Prostate gland (tissue), 2 donors: ENCODE measurements around the gene LDLRAD4. TPM values are rescaled to one million over a fixed set of nuclear protein-coding genes. Genes with fewer than 3 reads are reported as not detected.

ENCODE experiments used
- DNase-seq: peaks from one replicate; pipeline ENCODE4 v3.0.0-alpha.2; 2019; ENCODE audit warnings: low spot score
- H3K27ac ChIP-seq, 2 donors: fragments of 200-600 bp; sonication (generic); 2 replicates each; pipeline ENCODE4 v1.5.1; 2017 to 2019
- H3K27me3 ChIP-seq: fragments of 200-600 bp; sonication (generic); replicated peaks from 2 replicates; pipeline ENCODE4 v1.5.1; 2019; ENCODE audit not compliant: insufficient read depth
- H3K36me3 ChIP-seq, 2 donors: fragments of 200-600 bp; sonication (generic); 1 replicate in 1 of 2; 2 replicates in 1 of 2; pipeline versions ENCODE4 v1.5.1 to v1.8.1; 2017 to 2019
- H3K4me1 ChIP-seq: fragments of 200-600 bp; sonication (generic); replicated peaks from 2 replicates; pipeline ENCODE4 v1.5.1; 2019
- H3K4me3 ChIP-seq, 2 donors: fragments of 200-600 bp; sonication (generic); 2 replicates each; pipeline ENCODE4 v1.5.1; 2017 to 2019
- H3K9me3 ChIP-seq: fragments of 200-600 bp; sonication (generic); 2 replicates; pipeline ENCODE4 v1.5.1; 2017
- POLR2A ChIP-seq: fragments of 450-650 bp; IDR thresholded peaks from one replicate; pipeline ENCODE4 v1.6.1; 2016; ENCODE audit warnings: antibody characterized with exemption, mild to moderate bottlenecking
- POLR2AphosphoS5 ChIP-seq: sonication (generic); formaldehyde crosslinking; IDR thresholded peaks from one replicate; pipeline ENCODE4 v1.6.1; 2017; ENCODE audit warnings: antibody characterized with exemption
- WGBS: methylation state at CpG from one replicate; pipeline ENCODE4 v1.1.5; 2018; 5-methylcytosine and 5-hydroxymethylcytosine counted together
- intact Hi-C: fragments of 100-400 bp; cut with DNase I; formaldehyde crosslinking; loops from one replicate; pipeline ENCODE4 v1.14.2; 2022
- total RNA-seq, 2 donors: library from RNA; depleted of rRNA; stranded (reverse); fragments of >200 nt; gene quantifications; one replicate each; pipeline ENCODE4 v1.1.0, GENCODE V29; 2016
- TF ChIP-seq, protein P1 (sequence below), 4 experiments: fragments of 200-600 bp in 2 of 4; fragments of 450-650 bp in 2 of 4; sonication (generic) in 2 of 4; IDR thresholded peaks; 1 replicate in 3 of 4; 2 replicates in 1 of 4; pipeline ENCODE4 v1.5.1; 2016 to 2019; ENCODE audit warnings: antibody characterized with exemption in 4 of 4, mild to moderate bottlenecking in 2 of 4, moderate library complexity in 2 of 4

Gene LDLRAD4
- total RNA-seq, 2 donors from 2014 or later = 59.9 to 107 TPM

DNA sequence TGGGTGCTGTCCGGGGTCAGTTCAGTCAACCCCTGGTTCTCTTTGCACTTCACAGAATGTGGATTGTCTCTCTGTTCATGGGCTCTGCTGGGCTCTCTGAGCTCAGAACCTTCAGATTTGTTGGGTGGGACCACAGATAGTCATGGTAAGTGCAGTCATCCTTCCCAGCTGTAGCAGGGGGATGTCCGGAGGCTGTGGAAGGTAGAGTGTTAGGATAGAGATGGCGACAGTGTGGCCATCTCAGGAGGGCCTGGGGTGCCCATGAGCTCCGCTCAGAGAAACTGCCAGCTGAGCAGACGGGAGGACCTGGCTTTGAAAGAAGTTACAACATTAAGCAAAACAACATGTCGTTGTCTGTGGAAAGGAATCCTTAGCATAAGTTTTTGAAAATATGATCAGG lies 358.0 kb downstream of the LDLRAD4 start:
- Histone ChIP-seq H3K27ac (no peak overlapping the region), H3K4me3 (no peak overlapping the region), H3K4me1 (no peaks in the 10 kb centered on the region), H3K9me3 (no peaks in the 10 kb centered on the region), H3K36me3 (no peaks in the 10 kb centered on the region), H3K27me3 (no peaks in the 10 kb centered on the region)
- intact Hi-C loops = no loop called here
- WGBS = 93% methylated on average over 6 of the region's 6 CpGs
- no peak for TF ChIP-seq POLR2A
- TF ChIP-seq POLR2AphosphoS5 = no peak
- TF ChIP-seq, protein P1, sequence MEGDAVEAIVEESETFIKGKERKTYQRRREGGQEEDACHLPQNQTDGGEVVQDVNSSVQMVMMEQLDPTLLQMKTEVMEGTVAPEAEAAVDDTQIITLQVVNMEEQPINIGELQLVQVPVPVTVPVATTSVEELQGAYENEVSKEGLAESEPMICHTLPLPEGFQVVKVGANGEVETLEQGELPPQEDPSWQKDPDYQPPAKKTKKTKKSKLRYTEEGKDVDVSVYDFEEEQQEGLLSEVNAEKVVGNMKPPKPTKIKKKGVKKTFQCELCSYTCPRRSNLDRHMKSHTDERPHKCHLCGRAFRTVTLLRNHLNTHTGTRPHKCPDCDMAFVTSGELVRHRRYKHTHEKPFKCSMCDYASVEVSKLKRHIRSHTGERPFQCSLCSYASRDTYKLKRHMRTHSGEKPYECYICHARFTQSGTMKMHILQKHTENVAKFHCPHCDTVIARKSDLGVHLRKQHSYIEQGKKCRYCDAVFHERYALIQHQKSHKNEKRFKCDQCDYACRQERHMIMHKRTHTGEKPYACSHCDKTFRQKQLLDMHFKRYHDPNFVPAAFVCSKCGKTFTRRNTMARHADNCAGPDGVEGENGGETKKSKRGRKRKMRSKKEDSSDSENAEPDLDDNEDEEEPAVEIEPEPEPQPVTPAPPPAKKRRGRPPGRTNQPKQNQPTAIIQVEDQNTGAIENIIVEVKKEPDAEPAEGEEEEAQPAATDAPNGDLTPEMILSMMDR (IDR thresholded peaks at IDR 0.05) = no peak
- no peak for DNase-seq

DNA sequence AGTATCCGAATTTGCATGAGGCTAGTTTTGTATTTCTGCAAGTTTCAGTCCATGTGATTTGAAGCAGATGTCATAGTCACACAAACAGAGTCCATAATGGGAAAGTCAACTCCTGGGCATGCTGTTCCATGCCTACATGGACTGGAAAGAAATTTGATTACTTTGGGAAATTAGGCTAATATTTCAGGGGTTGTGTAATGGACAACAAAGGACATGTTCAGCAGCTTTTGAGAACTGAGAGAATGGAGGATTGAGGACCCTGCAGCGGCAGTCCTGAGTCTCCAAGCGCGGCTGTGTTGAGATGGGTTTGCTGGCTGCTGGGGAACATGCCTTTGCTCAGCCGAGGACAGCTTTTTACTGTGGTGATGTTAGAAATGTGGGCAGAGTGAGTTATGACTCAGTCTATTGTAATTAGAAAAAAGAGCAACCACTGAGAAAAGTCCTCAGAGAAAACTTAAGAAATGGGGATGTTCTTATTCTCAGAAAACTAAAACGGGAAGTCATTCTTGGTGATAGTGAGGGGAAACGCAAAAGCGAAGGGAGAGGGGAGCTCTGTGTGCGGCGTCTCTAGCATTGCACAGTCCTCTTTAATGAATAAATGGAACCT lies 358.6 kb downstream of the LDLRAD4 start:
- no peaks in the 10 kb centered on the region for H3K27me3 ChIP-seq
- 72% methylated on average over 10 of the region's 10 CpGs for WGBS
- intact Hi-C loops = no loop called here

DNA sequence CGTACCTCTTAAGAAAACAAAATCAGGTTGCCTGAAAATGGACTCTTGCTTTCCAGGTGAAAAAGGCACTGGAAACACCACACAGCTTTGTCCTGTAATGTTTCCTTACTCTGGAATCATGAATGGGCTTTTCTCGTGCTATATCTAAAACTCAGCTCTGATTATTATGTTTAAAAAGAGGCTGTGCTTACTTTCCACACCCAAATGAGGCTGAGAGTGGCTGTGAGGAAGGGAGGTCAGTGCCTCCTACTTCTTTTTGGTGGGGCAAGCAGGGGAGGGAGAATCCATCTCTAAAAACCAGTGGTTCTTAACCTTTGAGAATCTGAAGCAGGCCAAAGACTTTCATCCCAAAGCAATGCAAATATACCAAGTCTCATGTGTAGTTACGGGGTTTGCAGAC lies 359.2 kb downstream of the LDLRAD4 start:
- Histone ChIP-seq H3K4me1 (no peaks in the 10 kb centered on the region), H3K9me3 (no peaks in the 10 kb centered on the region), H3K36me3 (no peaks in the 10 kb centered on the region), H3K27me3 (no peaks in the 10 kb centered on the region), H3K4me3 (no peak overlapping the region), H3K27ac (no peak overlapping the region)
- 95% methylated on average over 3 of the region's 3 CpGs for WGBS
- DNase-seq = no peak
- intact Hi-C loops = no loop called here
- TF ChIP-seq POLR2A (no peak), POLR2AphosphoS5 (no peak)
- TF ChIP-seq, protein P1 (IDR thresholded peaks at IDR 0.05) = no peak

More for the DNA sequence above, 358.6 kb downstream of the LDLRAD4 start:
- TF ChIP-seq POLR2A (no peak), POLR2AphosphoS5 (no peak)
- TF ChIP-seq, protein P1 (IDR thresholded peaks at IDR 0.05) = no peak
- no peak for DNase-seq
- Histone ChIP-seq H3K4me1 (no peaks in the 10 kb centered on the region), H3K36me3 (no peaks in the 10 kb centered on the region), H3K27ac (no peak overlapping the region), H3K9me3 (no peaks in the 10 kb centered on the region), H3K4me3 (no peak overlapping the region)

DNA sequence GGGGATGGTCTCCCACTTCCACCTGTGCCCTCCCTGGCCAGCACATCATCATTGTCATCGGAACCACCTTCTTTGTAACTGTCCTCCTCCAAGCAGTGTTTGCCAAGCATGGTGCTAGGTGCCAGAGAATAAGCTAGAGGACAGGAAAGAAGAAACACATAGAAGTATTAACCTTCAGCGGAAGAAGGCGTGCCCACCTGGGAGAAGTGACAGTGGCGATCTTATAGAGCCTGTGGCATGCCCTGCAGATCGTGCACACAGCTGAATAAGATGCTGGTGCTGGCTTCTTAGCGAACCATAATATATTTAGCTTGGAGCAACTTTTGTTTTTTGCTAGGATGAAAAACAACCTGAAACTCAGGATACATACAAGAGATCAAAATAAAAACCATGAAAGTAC lies 359.8 kb downstream of the LDLRAD4 start:
- 81% methylated on average over 6 of the region's 6 CpGs for WGBS
- Histone ChIP-seq H3K27me3 (no peaks in the 10 kb centered on the region), H3K4me1 (no peaks in the 10 kb centered on the region), H3K27ac (no peak overlapping the region), H3K4me3 (no peak overlapping the region), H3K9me3 (no peaks in the 10 kb centered on the region), H3K36me3 (no peaks in the 10 kb centered on the region)
- TF ChIP-seq, protein P1 (IDR thresholded peaks at IDR 0.05) = no peak
- TF ChIP-seq POLR2A = no peak
- TF ChIP-seq POLR2AphosphoS5 = no peak
- intact Hi-C loops = no loop called here
- no peak for DNase-seq

DNA sequence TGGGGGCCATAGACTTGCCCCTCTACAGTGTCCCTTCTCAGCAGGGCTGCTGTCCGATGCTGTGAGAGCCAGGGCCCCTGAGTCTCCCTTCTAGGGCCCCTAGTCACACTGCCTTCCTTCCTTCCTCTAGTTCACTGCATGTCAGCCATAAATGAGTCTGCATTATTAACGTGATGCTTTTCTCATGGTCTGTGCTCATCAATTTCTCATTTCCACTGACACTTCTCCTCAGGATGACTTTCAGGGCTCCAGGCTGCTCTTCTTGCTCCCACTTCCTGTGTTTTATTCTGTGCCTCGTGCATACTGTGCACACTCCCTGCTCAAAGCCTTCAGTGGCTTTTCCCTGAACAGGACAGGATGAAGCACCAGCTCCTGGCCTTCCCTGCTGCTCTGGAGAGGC lies 361.3 kb downstream of the LDLRAD4 start:
- Histone ChIP-seq H3K9me3 (no peaks in the 10 kb centered on the region), H3K4me1 (no peaks in the 10 kb centered on the region), H3K36me3 (no peaks in the 10 kb centered on the region), H3K27me3 (no peaks in the 10 kb centered on the region), H3K27ac (no peak overlapping the region), H3K4me3 (no peak overlapping the region)
- TF ChIP-seq POLR2AphosphoS5 (no peak), POLR2A (no peak)
- TF ChIP-seq, protein P1 (IDR thresholded peaks at IDR 0.05) = no peak
- WGBS = 68% methylated on average over 3 of the region's 3 CpGs
- intact Hi-C loops = no loop called here
- no peak for DNase-seq
